Posterior vena cava (tissue), 2 donors: ENCODE data around the gene CLDN6. TPM values are rescaled to one million over a fixed set of nuclear protein-coding genes. Genes with fewer than 3 reads are reported as not detected.

Experiments
- DNase-seq: peaks from one replicate; pipeline ENCODE4 v3.0.0-alpha.2; 2020; ENCODE audit warnings: low spot score
- intact Hi-C, 2 donors: fragments of 100-400 bp; cut with DNase I; formaldehyde crosslinking; loops; one replicate each; pipeline versions ENCODE4 v1.14.1 to v1.14.2; 2022 to 2023
- total RNA-seq, 2 donors: library from RNA; stranded (reverse); fragmentation: NEBNext Ultra II Directional; extraction: Animal tissue kit (Norgen Biotek cat#: 25700); gene quantifications; one replicate each; pipeline ENCODE4 v1.2.1, GENCODE V29; 2021
- donor health status: DM: yes; HTN: yes; CAD: no.
- donor health status: DM: yes; HTN: yes; CAD: no.

Gene CLDN6
- total RNA-seq, 2 donors from 2014 or later: not detected

GRCh38 chr16:3020604-3021448, 2.8 kb upstream of the CLDN6 start:
- peak; percentile 95 for DNase-seq
- intact Hi-C loops: no loop called here

- intact Hi-C loops: no loop called here
- DNase-seq: peak; percentile 95
These were observed 2.2 kb upstream of the CLDN6 start, which contains the start of gene TNFRSF12A for GRCh38 chr16:3020247-3020603. TNFRSF12A (plus strand) TSS chr16:3020368; CDS start chr16:3020398, 30 bp downstream.

GRCh38 chr16:3019594-3020246, 1.7 kb upstream of the CLDN6 start:
- intact Hi-C loops: no loop called here
- no peak for DNase-seq

- intact Hi-C loops: no loop called here
- DNase-seq: no peak
These were observed 639 bp downstream of the CLDN6 start for GRCh38 chr16:3017344-3017743.

GRCh38 chr16:3015865-3016521, 2.0 kb downstream of the CLDN6 start:
- DNase-seq: no peak
- intact Hi-C loops: no loop called here

- no peak for DNase-seq
These were observed 3.0 kb downstream of the CLDN6 start for GRCh38 chr16:3014971-3015370.

GRCh38 chr16:3013998-3014690, 3.8 kb downstream of the CLDN6 start:
- intact Hi-C loops: no loop called here
- DNase-seq: no peak

More at GRCh38 chr16:3014971-3015370, 3.0 kb downstream of the CLDN6 start:
- intact Hi-C loops: no loop called here

GRCh38 chr16:3013491-3013951, 4.5 kb downstream of the CLDN6 start:
- intact Hi-C loops: no loop called here
- DNase-seq: no peak

- intact Hi-C loops: no loop called here
- DNase-seq: no peak
These were observed 5.1 kb downstream of the CLDN6 start, which contains the start of gene CLDN9 for GRCh38 chr16:3012828-3013420. CLDN9 (plus strand) TSS chr16:3012923; CDS start chr16:3013363, 440 bp downstream.

GRCh38 chr16:3012246-3012645, 5.7 kb downstream of the CLDN6 start:
- no peak for DNase-seq
- intact Hi-C loops: no loop called here

- intact Hi-C loops: no loop called here
- DNase-seq: no peak
These were observed 7.5 kb downstream of the CLDN6 start for GRCh38 chr16:3010510-3010909.

GRCh38 chr16:3009568-3010390, 8.2 kb downstream of the CLDN6 start:
- intact Hi-C loops: no loop called here
- DNase-seq: no peak

GRCh38 chr16:3008690-3009037, 9.3 kb downstream of the CLDN6 start:
- DNase-seq: no peak
- intact Hi-C loops: no loop called here

- no peak for DNase-seq
- intact Hi-C loops: no loop called here
These were observed 9.9 kb downstream of the CLDN6 start for GRCh38 chr16:3007957-3008689.

- intact Hi-C loops: no loop called here
These were observed 10.7 kb downstream of the CLDN6 start for GRCh38 chr16:3007059-3007956.

GRCh38 chr16:3004781-3005284, 13.2 kb downstream of the CLDN6 start:
- no peak for DNase-seq
- intact Hi-C loops: no loop called here

More at GRCh38 chr16:3007059-3007956, 10.7 kb downstream of the CLDN6 start:
- DNase-seq: no peak
